NCI-H1417 (cell line): ENCODE results near the gene TSPO2.

Experiments
- DNase-seq, 3 experiments: peaks; one replicate each; lab custom pipeline; 2025; lab: John Stamatoyannopoulos, UW

Gene TSPO2

GRCh38 chr6:41027799-41028560, 14.3 kb upstream of the TSPO2 start:
- DNase-seq: peak; percentile 72 to 88 (median 80)

GRCh38 chr6:41028561-41029412, 13.5 kb upstream of the TSPO2 start:
- peak in 1 of 3 experiments; percentile 34 for DNase-seq

GRCh38 chr6:41032830-41033229, 9.4 kb upstream of the TSPO2 start:
- no peak for DNase-seq

GRCh38 chr6:41033776-41034175, 8.5 kb upstream of the TSPO2 start:
- DNase-seq: no peak

- DNase-seq: no peak
Observed at GRCh38 chr6:41036186-41036585, 6.1 kb upstream of the TSPO2 start.

- peak in 1 of 3 experiments; percentile 7 for DNase-seq
Observed at GRCh38 chr6:41036601-41037000, 5.7 kb upstream of the TSPO2 start.

GRCh38 chr6:41037107-41037900, 5.0 kb upstream of the TSPO2 start:
- no peak for DNase-seq

- DNase-seq: no peak
Observed at GRCh38 chr6:41038205-41038604, 4.1 kb upstream of the TSPO2 start.

- DNase-seq: peak; percentile 20 to 51 (median 43)
Observed at GRCh38 chr6:41039060-41039998, 2.9 kb upstream of the TSPO2 start, which contains the start of gene UNC5CL. TSS of gene UNC5CL (minus strand) at chr6:41039221. CDS start at chr6:41035074, 4,147 bp downstream.

GRCh38 chr6:41040101-41040939, 1.9 kb upstream of the TSPO2 start:
- DNase-seq: no peak

- DNase-seq: peak in 1 of 3 experiments; percentile 14
Observed at GRCh38 chr6:41040940-41041536, 1.2 kb upstream of the TSPO2 start.

GRCh38 chr6:41043151-41043550, 884 bp downstream of the TSPO2 start:
- DNase-seq: no peak

- DNase-seq: peak in 1 of 3 experiments; percentile 46
Observed at GRCh38 chr6:41045664-41046063, 3.4 kb downstream of the TSPO2 start.

- DNase-seq: no peak
Observed at GRCh38 chr6:41046084-41046483, 3.8 kb downstream of the TSPO2 start.

- no peak for DNase-seq
Observed at GRCh38 chr6:41047306-41047705, 5.0 kb downstream of the TSPO2 start.

GRCh38 chr6:41047745-41048732, 5.8 kb downstream of the TSPO2 start:
- no peak for DNase-seq

- no peak for DNase-seq
Observed at GRCh38 chr6:41049521-41049920, 7.3 kb downstream of the TSPO2 start.

- DNase-seq: no peak
Observed at GRCh38 chr6:41049955-41050354, 7.7 kb downstream of the TSPO2 start.
